Mucosa of descending colon (tissue), 3 donors: Measurements from ENCODE around the gene ARHGAP6. TPM values are rescaled to one million over a fixed set of nuclear protein-coding genes. Genes with fewer than 3 reads are reported as not detected.
A peak's percentile ranks its signal among the peaks of the same experiment; 100 is the strongest.
"Not testable (repeated sequence)": the region's sequence is repeated elsewhere in the genome, so short reads cannot be mapped to it uniquely, and the experiment has no call there.

Source experiments
- ATAC-seq: fragments of 200-7000 bp; cut with Tn5 transposase; one replicate; pipeline ENCODE4 v1.9.1; 2020; ENCODE audit warnings: mild to moderate bottlenecking, moderate library complexity
- DNase-seq, 3 donors: peaks; one replicate each; pipeline ENCODE4 v3.0.0-alpha.2; 2020
- H3K36me3 ChIP-seq: fragments of 200-600 bp; one replicate; pipeline ENCODE4 v1.8.0; 2021; ENCODE audit warnings: low read depth, mild to moderate bottlenecking
- H3K4me1 ChIP-seq: fragments of 200-600 bp; one replicate; pipeline ENCODE4 v1.8.0; 2021; ENCODE audit warnings: low read depth, mild to moderate bottlenecking
- H3K4me3 ChIP-seq: fragments of 200-600 bp; one replicate; pipeline ENCODE4 v1.8.0; 2021; ENCODE audit warnings: mild to moderate bottlenecking
- H3K9me3 ChIP-seq: fragments of 200-600 bp; one replicate; pipeline ENCODE4 v1.8.0; 2021; ENCODE audit warnings: mild to moderate bottlenecking
- intact Hi-C, 2 donors: fragments of 100-400 bp; cut with DNase I in 1 of 2; cut with micrococcal nuclease in 1 of 2; formaldehyde crosslinking; loops; one replicate each; pipeline versions ENCODE4 v1.11.0 to v1.11.1; 2022; cut with DNase I, micrococcal nuclease
- total RNA-seq, 3 donors: library from RNA; stranded (reverse); fragmentation: NEBNext Ultra II Directional in 2 of 3; extraction: Animal tissue kit (Norgen Biotek cat#: 25700) in 2 of 3; gene quantifications; one replicate each; pipeline versions ENCODE4 v1.2.1 to v1.2.4, GENCODE V29; 2021 to 2023
- TF ChIP-seq, protein P1 (sequence below): fragments of 200-600 bp; IDR thresholded peaks from one replicate; pipeline ENCODE4 v1.8.0; 2022; ENCODE audit warnings: antibody characterized with exemption, mild to moderate bottlenecking
- donor health status: DM: no; HTN: no; CAD: no; lungs with moderate emphysema.
- donor health status: DM: no; HTN: no; CAD: no.
- donor health status: DM: no; HTN: yes; CAD: no.

Gene ARHGAP6
- total RNA-seq, 3 donors from 2014 or later = 2.2 to 41.5 (median 4.4) TPM

DNA sequence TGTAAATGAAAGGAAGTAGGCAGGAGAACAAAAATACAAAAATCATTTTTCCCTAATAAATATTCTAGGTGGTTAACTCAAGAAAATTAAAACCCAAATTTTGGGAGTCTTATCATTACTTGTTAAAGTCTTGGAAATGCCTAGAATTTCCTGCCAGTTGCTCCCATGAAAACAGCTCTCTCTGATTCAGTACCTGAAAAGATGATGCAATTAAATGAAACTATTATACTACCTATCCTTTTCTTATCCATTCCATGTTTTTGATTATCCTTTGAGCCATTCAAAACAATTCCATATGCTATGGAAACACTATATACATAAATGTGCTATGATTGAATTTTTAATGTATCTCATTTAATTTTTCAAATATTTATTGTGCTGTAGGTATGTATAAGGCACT, 423.0 kb downstream of the ARHGAP6 start:
- no peaks in the 10 kb centered on the region for H3K9me3 ChIP-seq
- ATAC-seq (no peak), DNase-seq (no peak)
- no peak overlapping the region for H3K4me3 ChIP-seq
- no peaks in the 10 kb centered on the region for H3K36me3 ChIP-seq
- TF ChIP-seq, protein P1, sequence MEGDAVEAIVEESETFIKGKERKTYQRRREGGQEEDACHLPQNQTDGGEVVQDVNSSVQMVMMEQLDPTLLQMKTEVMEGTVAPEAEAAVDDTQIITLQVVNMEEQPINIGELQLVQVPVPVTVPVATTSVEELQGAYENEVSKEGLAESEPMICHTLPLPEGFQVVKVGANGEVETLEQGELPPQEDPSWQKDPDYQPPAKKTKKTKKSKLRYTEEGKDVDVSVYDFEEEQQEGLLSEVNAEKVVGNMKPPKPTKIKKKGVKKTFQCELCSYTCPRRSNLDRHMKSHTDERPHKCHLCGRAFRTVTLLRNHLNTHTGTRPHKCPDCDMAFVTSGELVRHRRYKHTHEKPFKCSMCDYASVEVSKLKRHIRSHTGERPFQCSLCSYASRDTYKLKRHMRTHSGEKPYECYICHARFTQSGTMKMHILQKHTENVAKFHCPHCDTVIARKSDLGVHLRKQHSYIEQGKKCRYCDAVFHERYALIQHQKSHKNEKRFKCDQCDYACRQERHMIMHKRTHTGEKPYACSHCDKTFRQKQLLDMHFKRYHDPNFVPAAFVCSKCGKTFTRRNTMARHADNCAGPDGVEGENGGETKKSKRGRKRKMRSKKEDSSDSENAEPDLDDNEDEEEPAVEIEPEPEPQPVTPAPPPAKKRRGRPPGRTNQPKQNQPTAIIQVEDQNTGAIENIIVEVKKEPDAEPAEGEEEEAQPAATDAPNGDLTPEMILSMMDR = no peak
- no peaks in the 10 kb centered on the region for H3K4me1 ChIP-seq
- intact Hi-C loops = no loop called here

DNA sequence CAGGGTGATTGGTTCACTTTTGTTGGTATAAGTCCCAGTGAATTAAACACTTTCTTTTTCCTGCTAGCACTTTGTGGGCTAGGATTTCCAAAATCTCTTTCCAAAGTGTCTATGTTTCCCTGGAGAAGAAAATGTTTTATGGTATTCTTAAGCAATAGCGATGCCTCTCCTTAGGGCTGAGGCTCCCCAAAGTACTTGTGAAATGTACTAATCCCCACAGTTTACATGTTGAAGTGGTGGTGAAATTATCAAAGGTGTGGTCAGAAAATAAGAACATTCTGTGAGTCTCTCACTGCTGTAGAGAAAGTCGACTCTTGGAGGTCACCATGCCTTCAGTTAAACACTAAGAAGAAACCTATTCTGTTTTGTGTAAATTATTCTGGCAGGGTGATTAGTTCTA, 424.0 kb downstream of the ARHGAP6 start:
- DNase-seq = no peak
- H3K9me3 ChIP-seq = no peaks in the 10 kb centered on the region
- H3K36me3 ChIP-seq = no peaks in the 10 kb centered on the region
- ATAC-seq = no peak
- TF ChIP-seq, protein P1 = no peak
- intact Hi-C loops = no loop called here
- no peak overlapping the region for H3K4me3 ChIP-seq
- no peaks in the 10 kb centered on the region for H3K4me1 ChIP-seq

DNA sequence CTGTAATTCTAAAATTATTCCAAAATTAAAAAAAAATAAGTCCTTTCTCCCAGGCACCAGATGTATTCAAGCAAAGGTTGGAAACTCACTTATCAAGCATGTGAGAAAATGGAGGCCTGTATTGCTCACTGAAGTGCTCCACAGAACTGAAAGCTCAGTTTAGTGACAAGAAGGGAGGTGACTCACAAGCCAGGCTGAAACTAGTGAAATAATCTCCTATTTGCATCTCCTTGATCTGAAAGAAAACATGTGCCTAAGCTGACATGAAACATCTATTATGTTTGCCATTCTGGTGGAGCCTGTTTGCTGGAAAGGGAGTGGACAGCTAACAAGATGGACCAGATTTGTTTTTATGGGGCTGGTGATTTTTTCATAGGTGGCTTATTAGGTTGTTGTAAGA, 426.5 kb downstream of the ARHGAP6 start:
- peak; percentile 85 for ATAC-seq
- TF ChIP-seq, protein P1 = no peak

DNA sequence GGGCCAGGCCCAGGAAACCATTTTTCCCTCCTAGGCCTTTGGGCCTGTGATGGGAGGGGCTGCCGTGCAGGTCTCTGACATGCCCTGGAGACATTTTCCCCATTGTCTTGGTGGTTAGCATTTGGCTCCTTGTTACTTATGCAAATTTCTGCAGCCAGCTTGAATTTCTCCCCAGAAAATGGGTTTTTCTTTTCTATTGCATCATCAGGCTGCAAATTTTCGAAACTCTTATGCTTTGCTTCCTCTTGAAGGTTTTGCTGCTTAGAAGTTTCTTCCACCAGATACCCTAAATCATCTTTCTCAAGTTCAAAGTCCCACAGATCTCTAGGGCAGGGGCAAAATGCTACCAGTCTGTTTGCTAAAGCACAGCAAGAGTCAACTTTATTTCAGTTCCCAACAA, 430.3 kb downstream of the ARHGAP6 start:
- H3K9me3 ChIP-seq, ATAC-seq, intact Hi-C loops, H3K4me1 ChIP-seq, DNase-seq, H3K4me3 ChIP-seq, H3K36me3 ChIP-seq: not testable (repeated sequence)

More for the DNA sequence above, 426.5 kb downstream of the ARHGAP6 start:
- peak in 1 of 3 donors; percentile 24 for DNase-seq
- intact Hi-C loops = no loop called here
- no peaks in the 10 kb centered on the region for H3K36me3 ChIP-seq
- H3K4me3 ChIP-seq = no peak overlapping the region
- H3K9me3 ChIP-seq = no peaks in the 10 kb centered on the region
- H3K4me1 ChIP-seq = no peaks in the 10 kb centered on the region

DNA sequence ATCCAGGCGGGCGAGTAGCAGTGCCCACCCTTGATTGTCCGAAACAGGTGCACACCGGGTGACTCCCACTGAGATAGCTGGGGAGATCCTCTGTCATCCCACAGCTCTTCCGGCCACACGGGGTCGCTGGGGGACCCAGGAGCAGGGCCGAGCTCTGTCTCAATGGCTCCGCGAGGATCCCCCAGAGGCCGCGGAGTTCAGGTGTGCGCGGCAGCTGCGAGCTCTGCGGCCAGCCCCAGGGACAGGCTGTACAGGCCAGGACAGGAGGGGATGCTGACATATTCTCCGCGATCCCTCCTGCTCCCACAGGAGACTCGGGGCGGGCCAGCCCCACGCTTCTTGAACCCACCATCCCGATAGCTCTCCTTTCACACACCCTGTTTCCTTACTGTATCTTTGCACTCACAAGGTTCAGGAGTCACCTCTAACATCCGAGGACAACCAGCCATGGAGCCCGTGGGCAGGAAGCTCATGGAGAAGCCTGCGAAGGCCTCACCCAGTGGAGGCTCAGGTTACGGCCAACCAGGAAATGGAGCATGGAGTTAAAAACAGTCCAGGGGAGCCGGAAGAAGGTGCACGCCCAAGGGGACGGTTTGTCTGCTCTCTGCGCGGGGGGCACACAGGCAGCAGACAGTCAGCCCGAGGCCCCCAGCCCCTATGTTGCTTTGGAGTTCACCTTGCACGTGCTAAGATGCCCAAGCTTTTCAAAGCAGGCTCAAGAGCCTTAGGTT, 450.4 kb downstream of the ARHGAP6 start:
- DNase-seq (peak in 1 of 3 donors; percentile 40), ATAC-seq (no peak)
- TF ChIP-seq, protein P1 = no peak
- H3K9me3 ChIP-seq = no peaks in the 10 kb centered on the region
- intact Hi-C loops = no loop called here
- no peak overlapping the region for H3K4me3 ChIP-seq
- no peaks in the 10 kb centered on the region for H3K4me1 ChIP-seq
- H3K36me3 ChIP-seq = no peaks in the 10 kb centered on the region

DNA sequence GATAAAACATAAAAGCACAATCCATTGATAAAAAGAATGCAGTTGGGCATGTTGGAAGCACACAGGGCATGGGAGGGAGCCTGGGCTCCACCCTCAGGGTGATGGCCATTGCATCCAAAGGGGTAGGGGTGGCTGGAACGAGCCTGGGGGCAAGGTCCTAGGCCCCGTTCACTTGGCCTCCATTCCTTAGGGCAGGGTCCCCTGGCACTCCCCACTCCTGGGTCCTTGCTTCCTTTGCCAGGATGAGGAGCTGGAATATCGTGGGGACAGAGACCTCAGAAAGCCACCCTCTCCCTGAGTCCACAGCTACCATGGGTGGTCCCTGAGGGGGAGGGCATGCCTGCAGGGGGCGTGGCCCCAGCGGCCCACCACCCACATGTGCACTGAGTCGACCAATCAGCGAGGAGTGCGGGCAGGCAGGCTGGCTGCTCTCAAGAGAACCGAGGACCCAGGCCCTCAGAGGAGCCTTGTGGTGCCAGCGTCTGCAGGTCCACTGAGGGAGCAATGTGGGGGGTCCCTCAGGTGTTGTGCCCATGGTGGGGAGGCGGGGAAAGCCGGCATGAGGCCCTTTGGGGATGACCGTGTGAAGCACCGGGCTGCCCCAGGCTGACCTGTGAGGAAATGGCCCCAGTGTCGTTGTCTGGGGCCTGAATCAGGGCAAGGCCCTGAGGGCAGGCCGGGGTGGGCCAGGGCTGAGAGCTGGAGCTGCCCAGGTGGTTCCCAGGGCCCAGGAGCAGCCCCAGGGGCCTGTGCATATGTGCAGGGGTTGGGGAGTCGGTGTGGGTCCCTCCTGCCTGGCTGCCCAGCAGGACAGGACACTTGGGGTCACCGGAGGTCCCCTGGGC, 451.2 kb downstream of the ARHGAP6 start:
- no peak for ATAC-seq
- TF ChIP-seq, protein P1 = no peak

More for the DNA sequence above, 451.2 kb downstream of the ARHGAP6 start:
- Histone ChIP-seq H3K4me3 (no peak overlapping the region), H3K36me3 (no peaks in the 10 kb centered on the region), H3K4me1 (no peaks in the 10 kb centered on the region), H3K9me3 (no peaks in the 10 kb centered on the region)
- intact Hi-C loops = no loop called here
- DNase-seq = no peak
